AG08396 (cell line): ENCODE results near the gene PADI3.

Source experiments
- DNase-seq: peaks from one replicate; pipeline ENCODE4 v3.0.0; 2012; ENCODE audit warnings: low spot score, mixed read lengths

PADI3 gene, protein sequence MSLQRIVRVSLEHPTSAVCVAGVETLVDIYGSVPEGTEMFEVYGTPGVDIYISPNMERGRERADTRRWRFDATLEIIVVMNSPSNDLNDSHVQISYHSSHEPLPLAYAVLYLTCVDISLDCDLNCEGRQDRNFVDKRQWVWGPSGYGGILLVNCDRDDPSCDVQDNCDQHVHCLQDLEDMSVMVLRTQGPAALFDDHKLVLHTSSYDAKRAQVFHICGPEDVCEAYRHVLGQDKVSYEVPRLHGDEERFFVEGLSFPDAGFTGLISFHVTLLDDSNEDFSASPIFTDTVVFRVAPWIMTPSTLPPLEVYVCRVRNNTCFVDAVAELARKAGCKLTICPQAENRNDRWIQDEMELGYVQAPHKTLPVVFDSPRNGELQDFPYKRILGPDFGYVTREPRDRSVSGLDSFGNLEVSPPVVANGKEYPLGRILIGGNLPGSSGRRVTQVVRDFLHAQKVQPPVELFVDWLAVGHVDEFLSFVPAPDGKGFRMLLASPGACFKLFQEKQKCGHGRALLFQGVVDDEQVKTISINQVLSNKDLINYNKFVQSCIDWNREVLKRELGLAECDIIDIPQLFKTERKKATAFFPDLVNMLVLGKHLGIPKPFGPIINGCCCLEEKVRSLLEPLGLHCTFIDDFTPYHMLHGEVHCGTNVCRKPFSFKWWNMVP

DNA sequence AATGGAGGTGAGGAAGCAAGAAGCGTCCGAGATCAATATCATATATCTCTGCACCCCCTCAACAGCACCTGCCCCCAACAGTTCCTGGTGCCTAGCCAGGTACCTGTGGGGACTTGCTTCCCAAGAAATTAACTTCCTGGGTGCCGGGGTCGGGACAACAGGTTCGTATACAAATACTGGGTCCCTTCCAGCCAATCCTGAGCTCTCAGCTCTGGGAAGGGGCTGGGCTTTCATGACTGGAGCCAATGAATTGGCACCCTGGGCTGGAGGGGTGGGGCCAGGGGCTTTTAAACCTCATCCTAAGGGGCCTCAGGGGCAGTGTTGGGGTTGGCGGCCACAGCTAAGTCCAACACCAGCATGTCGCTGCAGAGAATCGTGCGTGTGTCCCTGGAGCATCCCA is at the start of gene PADI3:
Gene PADI3, plus strand, starts transcription at position 318 of the 400 bp plus-strand sequence. Its CDS starts 40 bp downstream, at position 358.
- DNase-seq, result no peak

DNA sequence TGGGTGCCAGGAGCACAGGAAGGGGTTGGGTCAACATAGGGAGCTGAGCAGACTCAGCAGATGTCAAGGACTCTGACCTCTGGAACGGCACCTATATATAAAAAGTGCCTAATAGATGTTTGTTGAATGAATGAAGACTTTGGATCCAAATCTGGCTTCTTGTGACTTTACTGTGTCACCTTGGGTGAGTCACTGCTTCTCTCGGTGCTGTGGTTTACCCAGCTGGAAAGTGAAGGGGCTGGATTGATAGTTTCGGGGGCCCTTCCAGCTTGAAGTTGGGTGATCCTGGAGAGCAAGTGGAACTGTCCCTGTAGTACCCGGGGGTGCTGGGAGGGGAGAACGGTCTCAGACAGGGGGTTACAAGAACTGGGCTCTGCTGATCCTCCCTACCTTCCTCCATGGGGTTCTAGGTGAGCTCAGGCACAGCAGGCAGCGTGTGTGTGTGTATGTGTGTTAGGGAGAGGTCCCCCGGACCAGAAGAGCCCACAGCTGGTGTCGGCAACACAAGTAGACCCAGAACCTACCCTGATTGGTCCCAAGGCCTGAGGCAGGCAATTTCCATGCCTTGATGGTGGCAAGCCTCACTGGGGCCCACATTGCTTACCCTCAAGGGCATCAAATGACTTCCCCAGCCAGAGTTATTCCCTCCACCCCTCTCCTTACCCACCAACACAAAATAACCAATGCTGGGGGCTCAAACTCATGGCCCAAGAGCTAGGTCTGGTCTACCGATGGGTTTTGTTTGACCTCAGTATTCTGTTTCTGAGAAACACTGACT is 49.4 kb upstream of the PADI3 start:
- DNase-seq, result no peak

DNA sequence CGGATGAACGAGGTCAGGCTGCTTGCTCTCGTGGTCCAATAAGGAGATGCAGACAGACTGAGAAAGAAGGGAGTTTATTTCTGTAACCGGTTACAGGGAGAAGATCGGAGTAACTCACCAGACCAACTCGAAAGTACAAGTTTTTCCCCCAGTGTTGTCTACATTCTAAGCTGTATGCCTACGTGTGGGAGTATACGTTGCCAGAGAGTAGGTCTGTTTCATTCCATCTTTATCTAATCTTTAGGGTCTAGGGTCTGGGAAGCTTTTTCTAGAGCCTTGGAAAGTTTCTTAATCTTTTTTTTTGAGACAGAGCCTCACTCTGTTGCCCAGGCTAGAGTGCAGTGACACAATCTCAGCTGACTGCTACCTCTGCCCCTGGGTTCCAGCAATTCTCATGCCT is 48.7 kb upstream of the PADI3 start:
- no peak for DNase-seq

DNA sequence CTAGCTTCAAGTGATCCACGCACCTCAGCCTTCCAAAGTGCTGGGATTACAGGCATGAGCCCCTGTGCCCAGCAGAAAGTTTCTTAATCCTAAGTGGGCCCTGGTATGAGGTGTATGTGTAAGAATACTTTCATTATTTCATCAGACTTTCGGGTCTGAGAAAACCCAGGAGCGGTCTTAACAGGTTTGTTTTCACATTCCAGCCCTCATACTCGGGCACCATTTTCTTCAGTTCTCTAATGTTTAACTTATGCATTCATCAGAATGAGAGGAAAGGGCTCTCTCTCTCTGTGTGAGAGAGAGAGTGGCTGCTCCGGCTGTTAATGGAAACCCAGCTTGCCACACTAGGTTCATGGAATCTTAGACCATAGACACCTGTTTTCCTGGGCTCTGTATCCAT is 48.1 kb upstream of the PADI3 start:
- no peak for DNase-seq

DNA sequence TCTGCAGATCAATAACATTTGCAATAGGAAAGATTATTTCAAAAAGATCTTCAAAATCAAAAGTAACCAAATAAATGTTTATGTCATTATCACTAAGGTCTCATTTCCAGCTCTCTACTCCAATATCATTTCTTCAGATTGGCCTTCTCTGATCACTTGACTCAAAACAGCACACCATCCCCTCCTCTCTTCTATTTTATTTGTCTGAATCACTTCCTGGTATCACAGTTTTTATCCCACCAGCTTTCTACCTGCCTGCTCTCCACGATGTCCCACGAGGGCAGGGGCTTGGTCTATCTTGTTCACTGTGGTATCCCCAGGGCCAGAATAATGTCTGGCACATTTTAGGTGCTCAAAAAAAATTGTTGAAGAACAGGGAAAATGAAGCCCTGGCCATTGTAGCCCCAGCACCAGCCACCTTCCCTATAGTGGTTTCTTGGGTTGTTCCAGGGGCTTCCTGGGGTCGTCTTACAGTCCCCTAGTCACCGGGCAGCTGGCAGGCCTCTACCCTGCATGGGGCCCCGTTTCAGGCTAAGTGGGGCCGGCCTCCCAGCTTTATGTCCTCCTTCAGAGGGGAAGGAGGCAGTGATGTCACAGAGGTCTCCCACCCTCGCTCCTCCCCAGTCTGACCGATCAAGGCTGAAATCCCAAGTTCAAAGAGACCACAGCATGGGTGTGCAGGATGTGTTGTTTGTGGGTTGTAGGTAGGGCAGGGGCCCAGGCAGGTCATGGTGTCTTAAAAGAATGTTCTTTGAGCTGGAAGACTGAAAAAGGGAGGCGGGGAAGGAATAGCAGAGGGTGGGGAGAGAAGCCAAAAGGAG is 47.5 kb upstream of the PADI3 start:
- DNase-seq, result no peak

DNA sequence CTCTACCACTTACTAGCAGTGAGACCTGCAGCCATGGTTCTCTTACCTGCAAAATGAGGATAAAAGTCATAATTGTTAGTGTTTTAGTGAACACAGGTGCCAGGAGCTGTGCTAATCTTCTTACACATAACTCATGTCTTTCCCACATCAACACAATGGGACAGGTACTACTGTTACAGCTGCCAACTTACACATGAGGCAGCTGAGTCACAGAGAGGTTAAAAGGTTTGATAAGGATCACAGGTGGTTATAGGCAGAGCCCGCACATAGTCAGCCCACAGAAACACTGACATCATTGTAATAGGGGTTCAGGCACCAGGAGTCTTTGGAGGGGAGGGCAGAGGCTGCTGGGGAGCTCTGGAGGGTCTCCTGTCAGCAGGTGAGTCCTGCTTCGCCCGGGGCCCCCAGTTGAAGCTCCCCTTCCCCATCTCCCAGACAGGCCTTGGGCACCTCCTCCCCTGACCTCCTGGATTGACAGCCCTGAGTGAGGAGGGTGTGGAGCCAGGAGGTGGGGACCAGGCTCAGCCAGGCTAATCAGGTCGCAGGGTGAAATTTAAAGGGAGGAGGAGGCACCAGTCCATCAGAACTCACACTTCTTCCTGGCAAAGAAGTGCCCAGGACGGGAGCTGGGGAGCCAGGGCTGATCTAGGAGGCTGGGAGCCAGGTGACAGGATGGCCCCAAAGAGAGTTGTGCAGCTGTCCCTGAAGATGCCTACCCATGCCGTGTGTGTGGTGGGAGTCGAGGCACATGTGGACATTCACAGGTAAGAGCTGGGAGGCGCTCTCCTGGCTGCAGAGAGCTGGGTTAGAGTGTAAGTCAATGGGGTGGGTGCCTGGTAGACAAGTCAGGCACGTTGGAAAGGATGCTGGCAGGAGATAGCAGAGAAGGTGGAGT is 44.1 kb upstream of the PADI3 start, which contains the start of gene PADI1:
Gene PADI1, plus strand, starts transcription at position 583 of the 895 bp plus-strand sequence. Its CDS starts 90 bp downstream, at position 673.
- no peak for DNase-seq

DNA sequence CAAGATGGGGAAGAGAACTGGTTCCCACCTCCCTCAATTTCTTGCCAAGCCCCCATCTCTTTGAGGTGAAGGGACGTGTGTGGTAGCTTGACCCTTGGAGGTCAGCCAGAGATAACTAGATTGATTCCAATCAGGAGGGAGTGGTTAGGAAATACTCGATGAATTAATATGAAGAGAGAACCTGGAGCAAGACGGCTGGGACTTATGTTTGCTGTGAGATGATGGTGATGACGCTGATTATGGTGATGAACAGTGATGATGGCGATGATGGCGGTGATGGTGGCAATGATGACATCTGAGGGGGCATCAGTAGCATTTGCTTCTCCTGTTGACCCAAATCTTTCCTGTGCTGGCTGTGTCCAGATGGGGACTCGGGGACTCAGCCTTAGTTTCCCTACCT is 43.2 kb upstream of the PADI3 start:
- no peak for DNase-seq

DNA sequence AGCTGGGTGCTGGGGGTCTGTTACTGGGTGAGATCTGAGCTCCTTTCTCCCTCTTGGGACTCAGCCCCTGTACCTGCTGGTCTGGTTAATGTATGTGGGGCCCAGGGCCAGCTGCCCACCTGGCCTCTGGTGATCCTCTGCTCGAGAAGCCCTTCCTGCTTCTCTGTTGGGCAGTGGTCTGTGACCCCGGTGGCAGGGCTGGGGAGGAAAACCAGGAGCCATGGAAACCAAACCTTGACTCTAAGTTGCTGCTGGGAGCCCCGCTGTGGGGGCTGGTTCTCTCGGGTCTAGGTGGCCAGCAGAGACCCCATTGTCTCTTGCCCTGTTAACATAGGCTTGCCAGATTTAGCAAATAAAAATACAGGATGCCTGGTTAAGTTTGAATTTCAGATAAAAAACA is 42.7 kb upstream of the PADI3 start:
- DNase-seq, result no peak

DNA sequence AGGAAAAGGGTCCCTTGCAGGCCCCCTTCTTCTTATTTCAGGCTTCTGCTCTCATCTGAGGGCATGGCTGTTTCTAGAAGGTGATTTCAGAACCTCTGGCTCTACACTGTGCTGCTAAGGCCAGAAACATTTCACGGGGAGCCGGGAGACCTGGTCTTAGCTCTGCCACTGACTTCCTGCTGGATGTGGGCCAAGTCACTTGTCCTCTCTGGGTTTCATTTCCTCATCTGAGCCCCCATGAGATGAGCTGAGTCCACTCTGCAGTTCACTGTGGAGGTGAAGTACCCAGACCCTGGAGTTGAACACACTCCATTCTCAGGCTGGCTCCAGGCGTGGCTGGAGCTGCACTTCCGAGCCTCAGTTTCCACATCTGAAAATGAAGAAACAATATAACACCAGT is 41.9 kb upstream of the PADI3 start:
- no peak for DNase-seq

DNA sequence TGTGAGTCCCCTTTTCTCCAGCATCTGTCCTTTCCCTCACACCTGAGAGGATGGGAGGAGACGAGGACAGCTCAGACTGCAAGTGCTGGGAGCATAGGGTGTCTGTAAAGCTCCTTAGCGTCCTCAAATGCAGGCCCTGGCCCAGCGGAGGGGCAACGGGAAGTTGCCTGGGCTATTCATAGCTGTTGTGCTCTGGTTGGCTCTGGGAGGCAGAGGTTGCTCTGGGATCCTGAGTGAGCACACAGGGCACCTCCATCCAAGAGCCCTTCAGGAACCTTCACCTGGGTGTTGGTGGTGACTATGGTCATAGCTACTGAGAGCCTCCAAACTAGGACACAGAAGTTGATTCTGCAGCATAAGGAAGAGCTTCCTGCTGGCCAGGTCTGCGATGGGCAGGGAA is 41.4 kb upstream of the PADI3 start:
- DNase-seq, result no peak

DNA sequence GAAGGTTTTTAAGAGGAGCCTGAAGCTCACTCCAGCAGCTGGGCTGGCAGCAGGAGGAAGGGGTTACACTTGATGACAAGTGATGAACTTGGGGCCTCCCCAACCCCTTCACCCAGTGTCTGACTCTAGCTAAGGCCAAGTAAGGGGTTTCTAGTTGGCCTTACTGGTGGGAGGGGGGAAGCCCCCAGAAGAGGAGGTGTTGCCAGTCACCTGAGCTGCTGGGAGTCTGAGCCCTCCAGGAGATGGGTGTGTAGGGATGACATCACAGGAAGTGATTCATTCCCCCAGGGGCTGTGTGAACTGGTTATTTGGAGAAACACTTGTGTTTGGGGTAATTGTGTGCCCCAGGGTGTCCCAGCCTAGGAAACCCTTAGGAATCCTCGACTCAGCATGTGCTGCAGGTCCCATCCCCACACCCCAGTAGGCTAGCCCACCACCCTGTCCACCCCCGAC is 40.9 kb upstream of the PADI3 start:
- DNase-seq, result peak; percentile 57

DNA sequence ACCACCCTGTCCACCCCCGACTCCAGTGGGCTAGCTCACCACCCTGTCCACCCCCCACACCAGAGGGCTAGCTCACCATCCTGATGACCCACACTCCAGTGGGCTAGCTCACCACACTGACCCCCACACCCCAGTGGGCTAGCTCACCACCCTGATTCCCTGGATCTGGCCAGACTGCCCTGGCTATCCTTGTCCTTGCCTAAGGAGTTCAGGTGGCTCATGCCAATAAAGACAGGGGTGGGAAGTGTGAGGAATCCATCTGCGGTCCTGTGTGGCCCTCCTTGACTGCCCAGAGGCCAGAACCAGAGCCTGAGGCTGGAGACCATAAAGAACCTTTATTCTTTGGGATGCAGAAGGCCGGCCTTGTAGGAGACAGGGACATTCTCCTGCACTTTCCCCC is 40.4 kb upstream of the PADI3 start:
- no peak for DNase-seq

DNA sequence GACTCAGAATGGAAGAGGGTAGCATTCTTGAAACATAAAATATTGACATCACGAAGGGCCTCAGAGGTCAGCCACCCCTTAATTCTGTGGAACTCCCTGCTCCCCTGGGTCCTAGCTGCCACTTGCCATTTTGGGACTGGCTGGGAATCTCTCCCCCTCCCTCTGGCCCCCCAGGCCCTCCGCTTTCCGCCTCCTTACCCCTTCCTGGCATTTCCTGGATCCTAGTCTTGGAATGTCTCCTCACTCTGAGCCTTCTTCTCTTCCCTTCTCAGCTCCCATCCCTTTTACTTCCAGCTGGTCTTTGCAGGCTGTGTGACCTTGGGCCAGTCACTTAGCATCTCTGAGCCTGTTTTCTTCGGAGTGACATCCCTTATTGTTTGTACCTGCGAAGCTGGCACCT is 39.5 kb upstream of the PADI3 start:
- DNase-seq, result no peak

DNA sequence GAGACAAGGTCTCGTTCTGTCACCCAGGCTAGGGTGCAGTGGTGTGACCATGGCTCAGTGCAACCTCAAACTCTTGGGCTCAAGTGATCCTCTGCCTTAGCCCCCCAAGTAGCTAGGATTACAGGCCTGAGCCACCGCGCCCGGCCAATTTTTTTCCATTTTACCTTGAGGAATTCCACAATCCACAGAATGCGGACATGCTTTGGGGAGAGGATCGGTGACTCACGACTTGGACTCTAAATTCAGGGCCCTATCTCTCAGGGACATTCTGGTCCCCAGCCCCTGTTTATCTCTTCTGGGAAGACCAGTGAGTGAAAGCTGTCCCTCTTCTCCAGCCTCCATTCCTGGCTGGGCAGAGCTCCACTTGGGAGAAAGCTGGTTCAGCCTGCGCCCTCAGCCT is 38.7 kb upstream of the PADI3 start:
- DNase-seq, result no peak

DNA sequence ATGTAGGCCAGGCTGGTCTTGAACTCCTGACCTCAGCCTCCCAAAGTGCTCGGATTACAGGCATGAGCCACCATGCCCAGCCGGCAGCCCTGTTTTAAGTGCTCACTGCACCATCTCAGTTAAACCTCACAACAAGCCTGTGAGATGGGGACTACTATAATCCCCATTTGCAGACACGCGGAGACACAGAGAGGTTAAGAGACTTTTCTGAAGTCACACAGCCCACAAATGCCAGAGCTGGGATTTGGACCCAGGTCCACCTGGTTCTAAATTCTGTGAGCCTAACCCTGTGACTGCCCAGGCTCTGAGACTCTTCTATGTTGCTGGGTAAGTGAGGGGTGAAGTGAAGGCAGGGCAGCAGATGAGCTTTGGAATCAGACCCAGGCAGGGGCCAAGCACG is 37.5 kb upstream of the PADI3 start:
- no peak for DNase-seq

DNA sequence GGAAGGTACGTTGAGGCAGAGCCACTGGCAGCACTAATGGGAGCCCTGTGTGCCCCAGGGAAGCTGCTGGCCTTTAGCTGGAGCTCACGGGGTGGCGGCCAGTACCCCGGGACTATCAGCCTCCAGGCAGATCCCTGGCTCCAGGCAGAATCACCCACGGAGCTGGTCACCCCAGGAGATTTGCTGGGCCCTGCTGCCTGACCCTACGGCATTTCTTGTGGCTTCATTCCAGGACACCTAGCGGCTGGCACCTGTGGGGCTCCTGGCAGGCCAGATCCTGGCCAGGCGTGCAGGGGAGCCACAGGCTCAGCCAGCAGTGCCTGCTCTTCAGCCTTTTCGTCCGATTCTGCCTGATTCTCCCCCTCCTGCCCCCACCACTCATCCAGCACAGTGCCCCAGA is 36.9 kb upstream of the PADI3 start:
- no peak for DNase-seq

DNA sequence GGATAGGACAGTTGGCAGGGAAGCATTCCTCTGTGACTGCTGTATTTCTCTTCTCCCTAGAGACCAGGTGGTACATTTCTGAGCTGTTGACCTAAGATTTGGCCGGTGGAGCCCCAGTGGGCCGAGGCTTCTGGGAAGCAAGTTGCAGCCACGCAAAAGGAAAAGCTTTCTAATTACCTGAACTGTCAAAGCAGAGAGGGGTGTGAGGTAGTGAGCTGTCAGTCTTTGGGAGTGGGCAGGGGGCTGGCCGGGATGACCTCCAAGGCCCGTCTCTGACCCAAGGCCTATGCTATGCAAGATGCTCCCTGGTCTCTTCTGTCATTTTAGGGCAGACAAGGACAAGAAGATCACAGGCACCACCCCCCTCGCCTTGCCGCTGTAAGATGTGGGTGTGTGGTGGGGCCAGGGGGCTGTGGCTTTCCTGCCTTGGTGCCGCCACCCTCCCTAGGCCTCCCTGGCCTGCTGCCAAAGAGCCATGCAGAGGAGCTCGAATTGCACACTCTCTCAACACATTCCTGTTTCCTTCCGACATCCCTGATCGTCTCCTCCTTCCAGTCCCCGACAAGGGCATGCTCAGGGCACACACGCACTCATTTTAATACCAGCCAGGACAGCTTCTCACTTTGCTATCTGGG is 36.3 kb upstream of the PADI3 start:
- DNase-seq, result peak; percentile 71

DNA sequence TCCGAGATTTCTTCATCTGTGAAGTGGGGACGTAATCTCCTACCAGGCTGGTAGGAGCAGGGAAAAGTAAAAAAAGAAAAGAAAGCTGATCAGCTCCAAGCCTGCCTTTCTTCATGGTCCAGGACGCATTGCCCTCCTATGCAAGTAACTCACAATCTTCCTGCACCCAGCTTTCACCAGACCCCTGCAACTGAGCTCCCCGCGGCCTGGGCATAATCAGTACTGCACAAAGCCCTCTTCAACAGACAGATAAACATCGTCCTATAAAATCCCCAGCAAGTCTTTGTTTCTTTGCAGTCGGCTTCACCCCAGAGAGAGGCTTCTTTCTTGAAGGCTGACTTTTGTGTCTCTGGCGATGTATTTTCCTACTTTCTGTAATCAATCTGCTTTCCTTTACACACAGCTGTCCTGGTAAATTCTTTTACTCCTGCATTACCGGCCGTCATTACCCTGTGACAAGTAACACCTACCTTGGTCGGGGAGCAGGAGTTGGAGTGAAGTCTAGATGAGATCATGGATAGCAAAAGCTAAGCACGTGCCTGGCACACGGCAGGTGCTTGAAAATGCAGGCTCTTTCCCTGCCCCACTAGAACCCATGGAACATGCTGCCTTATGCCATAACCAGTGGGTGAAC is 35.6 kb upstream of the PADI3 start:
- DNase-seq, result no peak

DNA sequence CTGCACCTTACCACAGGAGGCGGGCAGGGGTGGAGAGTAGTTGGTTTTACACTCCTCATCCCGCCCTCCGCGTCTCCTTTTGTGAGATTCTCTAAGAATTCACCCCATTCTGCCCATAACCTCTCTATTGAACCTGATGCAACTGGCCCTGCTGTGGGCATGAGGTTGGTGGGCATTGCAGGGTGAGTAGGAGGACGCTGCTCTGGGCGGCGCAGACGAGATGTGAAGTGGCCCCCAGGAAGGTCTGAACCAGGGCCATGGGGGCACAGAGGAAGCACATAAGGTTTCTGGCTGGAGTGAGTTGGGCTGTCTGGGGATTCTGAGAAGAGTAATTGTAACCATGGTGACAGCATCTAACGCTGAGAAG is 35.1 kb upstream of the PADI3 start:
- no peak for DNase-seq
